ENCODE data around the gene MLXIPL. TPM values are rescaled to one million over a fixed set of nuclear protein-coding genes. Genes with fewer than 3 reads are reported as not detected.

The MLXIPL gene
- total and polyA plus RNA-seq, 2 of the 8 experiments (the other 6 are each of a cell fraction or from before 2014, with no cell fraction given): 9.4 to 10.6 TPM

GRCh38 chr7:73547841-73548240 lies 76.5 kb downstream of the MLXIPL start (continued):
- TF ChIP-seq ATF3 (IDR thresholded peaks at IDR 0.05; ENCODE audit: insufficient read depth, low read depth, low read length): no peak
- no peak for TF ChIP-seq CTBP2 (IDR thresholded peaks at IDR 0.05; ENCODE audit: borderline replicate concordance, insufficient read depth, insufficient read length, low read length)
- no peak for TF ChIP-seq RNF2 (IDR thresholded peaks at IDR 0.05; ENCODE audit: borderline replicate concordance, low read depth, low read length, missing control alignments, poor library complexity, severe bottlenecking)
- no peak for TF ChIP-seq KDM1A (IDR thresholded peaks at IDR 0.05; ENCODE audit: borderline replicate concordance, low read length)
- no peak for TF ChIP-seq JUND (IDR thresholded peaks at IDR 0.05; ENCODE audit: low read length)
- no peak for TF ChIP-seq KDM5A (IDR thresholded peaks at IDR 0.05; ENCODE audit: low read length)
